EL (cell line): ENCODE data around the gene FIBCD1.
"Not testable (repeated sequence)": the region's sequence is repeated elsewhere in the genome, so short reads cannot be mapped to it uniquely, and the experiment has no call there.

Experiments used
- DNase-seq: peaks from one replicate; pipeline ENCODE4 v3.0.0-alpha.2; 2016

FIBCD1 gene

DNA sequence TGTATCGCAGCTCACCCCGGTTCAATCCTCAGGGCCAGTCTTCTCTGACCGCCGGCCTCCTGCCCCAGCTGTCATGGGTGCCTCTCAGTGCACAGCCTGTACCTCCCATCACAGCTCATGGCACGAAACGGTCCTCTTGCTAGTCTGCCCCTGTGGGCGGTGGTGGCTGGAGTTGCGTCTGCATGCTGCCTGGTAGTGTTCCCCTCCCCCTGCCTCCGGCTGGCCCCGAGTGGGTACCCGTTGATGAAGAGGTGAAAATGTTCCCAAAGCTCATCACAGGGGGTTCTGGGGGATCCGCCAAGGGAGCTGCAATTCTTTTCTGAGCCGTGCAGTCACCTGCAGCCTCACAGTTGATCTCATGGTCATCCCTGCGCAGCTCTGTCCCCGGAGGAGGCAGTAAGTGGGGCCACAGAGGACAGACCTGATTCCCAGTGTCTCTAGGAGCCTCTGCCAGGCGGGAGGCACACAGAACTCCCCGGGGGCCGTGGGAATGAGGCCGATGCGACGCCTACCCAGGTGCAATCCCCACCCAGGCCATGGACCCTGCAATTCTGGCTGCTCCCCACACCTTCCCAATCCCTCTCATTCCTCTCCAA, 34.7 kb upstream of the FIBCD1 start:
- DNase-seq: no peak

DNA sequence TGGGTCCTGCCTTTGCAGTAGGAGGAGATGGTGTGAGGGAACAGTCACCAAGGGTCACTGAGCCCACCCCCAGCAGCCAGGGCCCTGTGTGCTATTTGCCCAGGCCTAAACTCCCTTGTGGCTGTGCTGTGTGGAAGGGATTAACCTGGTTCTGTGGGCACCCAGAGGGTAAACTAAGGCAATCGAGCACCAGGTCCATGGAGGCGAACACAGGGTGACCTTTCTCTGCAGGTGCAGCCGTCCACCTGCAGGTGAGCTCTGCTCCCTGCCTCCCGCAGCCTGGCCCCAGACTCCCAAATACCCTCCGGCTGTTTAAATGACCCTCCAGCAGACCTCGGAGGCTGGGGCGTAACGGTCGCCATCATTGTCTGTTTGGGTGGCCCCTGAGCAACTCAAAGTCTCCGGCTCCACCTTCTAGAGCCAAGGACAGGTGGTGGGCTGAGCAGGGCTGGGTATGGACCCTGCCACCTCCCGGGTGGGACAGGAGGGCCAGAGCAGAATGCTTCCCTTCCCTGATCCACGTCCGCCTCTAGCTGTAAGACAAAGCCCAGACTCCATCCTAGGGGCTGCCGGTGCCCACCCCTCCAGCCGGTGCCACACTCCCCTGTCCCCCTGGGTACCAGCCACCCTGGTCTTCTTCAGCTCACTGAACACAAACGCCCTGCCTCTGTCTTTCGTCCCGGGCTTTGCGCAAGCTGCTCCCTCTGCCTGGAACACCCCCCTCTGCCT, 34.1 kb upstream of the FIBCD1 start:
- DNase-seq: no peak

DNA sequence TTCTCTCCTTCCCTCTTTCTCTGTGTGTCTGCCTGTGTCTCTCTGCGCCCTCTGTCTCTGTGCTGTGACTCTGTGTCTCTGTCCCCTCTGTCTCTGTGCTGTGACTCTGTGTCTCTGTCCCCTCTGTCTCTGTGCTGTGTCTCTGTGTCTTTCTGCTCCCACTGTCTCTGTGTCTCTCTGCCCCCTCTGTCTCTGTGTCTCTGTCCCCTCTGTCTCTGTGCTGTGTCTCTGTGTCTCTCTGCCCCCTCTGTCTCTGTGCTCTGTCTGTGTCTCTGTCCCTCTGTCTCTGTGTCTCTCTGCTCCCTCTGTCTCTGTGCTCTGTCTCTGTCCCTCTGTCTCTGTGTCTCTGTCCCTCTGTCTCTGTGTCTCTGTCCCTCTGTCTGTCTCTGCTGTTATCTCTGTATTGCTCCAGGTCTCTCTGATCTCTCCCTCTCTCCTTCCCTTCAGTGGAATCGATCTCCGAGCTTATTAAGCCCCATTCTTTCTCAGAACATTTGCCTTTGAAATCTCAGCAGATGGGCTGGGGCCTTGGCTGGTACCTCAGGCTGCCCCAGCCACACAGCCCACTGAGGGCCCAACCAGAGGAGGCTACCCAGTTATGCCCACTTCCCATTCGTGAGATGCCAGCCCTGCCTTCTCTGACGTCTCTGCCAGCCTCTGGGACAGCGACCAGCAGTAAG, 33.4 kb upstream of the FIBCD1 start:
- DNase-seq: no peak

DNA sequence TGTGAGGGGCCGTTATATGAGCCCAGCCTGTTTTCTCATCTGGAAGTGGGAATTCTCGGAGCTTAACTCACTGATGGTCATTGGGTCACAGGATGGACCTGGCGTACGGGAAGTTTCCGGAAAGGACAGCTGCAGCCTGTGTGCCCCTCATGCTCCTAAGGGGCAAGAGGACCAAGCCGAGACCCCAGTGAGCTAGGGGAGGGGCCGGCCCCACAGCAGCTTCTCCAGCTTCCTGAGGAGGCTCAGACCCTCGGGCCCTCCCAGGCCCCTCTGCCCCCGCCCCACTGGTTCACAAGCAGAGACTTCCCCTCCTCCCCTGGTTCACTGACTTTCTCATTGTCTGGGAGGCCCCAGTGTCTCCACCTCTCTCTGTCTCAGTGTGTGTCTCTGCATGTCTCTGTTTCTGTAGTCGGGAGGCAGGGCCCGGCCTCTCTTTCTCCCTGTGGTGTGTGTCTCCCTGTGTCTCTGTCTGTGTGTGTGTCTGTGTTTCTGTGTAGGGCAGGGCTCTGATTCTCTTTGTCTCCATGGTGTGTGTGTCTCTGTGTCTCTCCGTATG, 32.3 kb upstream of the FIBCD1 start:
- DNase-seq: no peak

DNA sequence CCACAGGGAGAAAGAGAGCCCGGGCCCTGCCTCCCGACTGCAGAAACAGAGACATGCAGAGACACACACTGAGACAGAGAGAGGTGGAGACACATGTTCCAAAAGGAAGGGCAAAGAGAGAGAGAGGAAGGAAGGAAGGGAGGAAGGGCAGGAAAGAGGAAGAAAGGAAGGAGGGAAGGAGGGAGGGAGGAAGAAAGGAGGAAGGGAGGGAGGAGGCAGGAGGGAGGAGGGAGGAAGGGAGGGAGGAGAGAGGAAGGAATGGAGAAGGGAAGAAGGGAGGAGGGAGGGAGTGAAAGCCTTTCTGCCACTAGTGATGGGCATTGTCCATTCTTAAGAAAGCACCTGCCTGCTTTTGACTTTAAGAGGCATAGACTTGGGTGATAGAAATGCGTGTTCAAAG, 31.8 kb upstream of the FIBCD1 start:
- DNase-seq: no peak

DNA sequence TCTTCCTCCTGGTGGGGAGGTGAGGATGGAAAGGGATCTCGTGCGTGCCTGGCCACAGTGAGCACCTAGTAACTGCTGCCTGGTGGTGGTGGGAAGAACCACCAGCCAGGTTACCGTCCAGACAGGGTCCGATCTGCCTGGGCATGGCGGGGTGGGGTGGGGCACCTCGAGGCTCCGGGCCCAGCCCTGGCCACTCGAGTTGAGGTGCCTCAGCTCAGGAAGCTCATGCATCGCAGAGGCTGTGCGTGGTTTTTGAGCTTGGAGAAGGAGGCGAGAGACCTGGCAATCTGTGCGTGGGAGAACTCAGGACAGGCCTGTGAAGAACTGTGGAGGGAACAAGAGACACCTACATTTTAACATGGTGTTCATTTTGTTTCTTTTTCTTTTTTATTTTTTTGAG, 31.0 kb upstream of the FIBCD1 start:
- DNase-seq: no peak

DNA sequence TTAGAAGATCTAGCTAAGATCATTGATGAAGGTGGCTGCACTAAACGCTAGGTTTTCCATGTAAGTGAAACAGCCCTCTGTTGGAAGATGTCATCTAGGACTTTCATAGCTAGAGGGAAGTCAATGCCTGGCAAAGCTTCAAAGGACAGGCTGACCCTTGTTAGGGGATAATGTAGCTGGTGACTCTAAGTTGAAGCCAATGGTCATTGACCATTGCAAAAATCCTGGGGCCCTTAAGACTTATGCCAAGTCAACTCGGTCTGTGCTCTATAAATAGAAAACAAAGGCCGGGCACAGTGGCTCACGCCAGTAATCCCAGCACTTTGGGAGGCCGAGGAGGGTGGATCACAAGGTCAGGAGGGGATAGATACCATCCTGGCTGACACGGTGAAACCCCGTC, 26.6 kb upstream of the FIBCD1 start:
- no peak for DNase-seq

DNA sequence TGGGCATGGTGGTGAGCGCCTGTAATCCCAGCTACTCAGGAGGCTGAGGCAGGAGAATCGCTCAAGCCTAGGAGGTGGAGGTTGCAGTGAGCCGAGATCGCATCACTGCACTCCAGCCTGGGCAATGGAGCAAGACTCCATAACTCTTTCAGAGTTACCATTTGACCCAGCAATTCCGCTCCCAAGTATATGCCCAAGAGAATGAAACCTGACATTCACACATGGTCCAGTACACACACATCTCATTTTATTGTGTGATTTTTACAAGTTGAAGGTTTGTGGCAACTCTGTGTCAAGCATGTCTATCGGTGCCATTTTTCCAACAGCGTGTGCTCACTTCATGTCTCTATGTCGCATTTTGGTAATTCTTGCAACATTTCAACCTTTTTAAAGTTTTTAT, 24.9 kb upstream of the FIBCD1 start:
- DNase-seq: no peak

DNA sequence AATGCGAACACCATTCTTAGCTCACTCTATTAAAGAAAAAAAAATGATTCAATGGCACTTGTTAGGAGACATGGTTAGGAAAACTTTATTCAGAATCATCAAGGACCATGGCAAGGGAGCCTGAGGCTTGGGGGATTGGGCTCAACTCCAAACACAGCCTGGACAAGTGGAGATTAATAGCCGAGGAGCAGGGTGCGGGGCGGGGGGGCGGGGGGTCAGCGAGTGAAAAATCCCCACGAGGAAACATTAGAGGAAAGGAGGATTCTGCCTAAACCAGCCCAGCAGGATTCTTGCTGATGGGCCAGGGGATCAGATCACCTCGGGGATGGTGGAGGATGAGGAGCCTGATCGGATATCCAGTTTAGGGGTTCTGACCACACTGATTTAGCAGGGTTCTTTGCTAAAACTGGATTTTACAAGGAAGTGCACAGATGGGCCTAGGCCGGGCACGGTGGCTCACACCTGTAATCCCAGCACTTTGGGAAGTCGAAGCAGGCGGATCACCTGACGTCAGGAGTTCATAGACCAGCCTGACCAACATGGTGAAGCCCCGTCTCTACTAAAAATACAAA, 24.4 kb upstream of the FIBCD1 start:
- no peak for DNase-seq

DNA sequence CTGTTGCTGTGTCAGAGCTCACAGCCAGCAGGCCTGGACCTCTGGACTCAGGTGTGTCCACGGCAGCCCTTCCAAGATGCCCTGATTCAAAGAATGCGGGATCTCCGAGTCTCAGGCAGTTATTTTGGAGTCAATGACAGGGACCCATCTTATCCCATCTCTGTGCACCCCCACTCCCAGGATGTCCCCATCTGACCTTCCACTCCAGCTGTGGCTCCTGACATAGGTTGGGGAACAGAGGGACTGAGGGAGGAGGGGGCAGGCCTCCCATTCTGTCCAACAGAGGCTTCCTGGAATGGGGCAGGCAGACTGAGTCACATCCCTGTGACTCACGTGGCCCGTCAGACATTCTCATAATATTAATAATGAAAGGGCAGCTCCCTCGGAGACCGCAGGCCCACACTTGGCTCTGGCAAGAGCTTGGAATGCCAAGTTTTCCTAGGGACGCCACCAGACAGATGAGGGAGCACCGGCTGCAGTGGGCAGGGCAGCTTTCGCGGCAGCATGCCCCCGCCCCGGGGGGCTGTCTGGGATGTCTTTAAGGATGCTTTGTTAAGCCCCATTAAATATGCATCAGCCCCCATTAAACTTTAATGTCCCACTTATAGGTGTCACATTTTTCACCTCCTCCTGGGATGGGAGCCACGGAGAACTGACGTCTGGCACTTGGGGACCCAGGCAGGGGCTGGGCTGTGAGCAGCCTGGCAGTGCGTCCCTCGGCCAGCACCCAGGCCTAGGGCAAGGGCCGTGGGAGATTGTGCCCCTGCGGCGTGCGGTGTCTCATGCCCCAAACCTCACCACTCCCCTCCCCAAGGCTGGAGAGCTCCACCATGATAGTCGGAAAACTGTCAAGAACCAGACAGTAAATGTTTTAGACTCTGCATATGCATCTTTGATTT, 23.6 kb upstream of the FIBCD1 start:
- peak; percentile 97 for DNase-seq

DNA sequence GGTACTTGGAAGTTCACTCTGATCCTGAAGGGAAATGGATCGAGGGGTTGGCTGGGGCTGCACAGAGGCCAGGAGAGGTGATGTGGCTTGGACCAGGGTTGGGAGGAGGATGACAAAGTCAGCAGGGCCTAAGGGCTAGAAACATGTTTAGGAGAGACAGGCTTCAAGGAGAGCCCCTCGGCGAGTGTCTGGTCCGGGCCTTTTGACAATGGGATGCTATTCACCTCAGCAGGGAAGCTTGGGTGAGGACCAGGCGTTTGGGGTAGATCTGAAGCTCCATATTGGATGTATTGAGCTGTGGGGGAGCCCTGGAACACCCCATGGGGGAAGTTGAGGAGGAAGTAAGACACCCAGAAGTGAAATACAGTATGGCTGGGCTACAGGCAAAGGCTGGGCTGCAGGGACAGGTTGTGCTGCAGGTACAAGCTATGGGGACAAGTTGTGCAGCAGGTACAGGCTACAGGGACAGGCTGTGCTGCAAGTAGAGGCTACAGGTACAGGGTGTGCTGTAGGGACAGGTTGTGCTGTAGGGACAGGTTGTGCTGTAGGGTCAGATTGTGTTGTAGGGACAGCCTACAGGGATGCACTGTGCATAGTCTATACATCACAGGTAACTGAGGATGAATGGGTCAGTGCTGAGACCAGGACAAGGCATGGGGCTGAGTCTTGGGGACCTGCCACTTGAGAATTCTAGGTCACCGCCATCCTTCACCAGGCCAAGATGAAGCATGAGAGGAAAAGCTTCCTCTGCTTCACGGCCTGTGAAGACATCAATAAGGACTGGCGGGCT, 22.7 kb upstream of the FIBCD1 start:
- no peak for DNase-seq

DNA sequence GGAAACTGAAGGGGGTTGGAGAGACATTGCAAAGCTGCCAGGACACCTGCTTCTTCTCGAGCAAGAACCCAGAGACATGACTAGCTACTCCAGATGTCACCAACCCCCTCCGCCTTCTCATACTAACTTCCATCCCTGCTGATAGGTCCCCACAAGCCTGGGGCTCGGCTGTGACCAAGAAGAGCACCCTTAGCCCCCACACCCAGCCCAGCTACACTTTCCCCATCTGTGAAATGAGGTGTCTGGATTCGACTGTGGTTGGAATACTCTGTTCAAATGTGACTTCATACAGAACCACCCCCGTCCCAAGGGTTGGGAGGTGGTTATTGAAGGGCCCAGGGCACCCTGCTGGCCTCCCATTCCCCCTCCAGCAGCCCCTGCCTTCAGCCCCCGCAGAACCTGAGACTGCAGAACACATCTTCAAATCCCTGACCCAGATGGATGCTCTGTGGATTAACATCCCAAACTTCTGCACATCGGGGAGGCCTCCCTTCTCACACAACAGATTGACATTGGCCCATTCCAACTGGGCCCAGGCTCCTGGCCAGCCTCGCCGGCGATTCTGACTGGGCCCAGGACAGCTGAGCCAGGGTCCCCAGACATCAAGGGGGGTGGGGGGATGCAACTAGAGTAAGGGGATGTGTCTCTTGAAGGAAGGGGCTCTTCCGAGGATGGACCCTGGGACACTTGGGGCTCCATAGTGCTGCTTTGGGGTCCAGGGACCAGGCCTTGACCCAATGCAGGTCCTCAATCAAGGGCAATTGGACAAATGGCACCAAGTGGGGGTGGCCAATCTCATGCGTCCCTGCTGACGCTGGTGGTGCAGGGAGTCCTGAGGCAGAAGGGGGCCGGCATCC, 21.7 kb upstream of the FIBCD1 start:
- no peak for DNase-seq

DNA sequence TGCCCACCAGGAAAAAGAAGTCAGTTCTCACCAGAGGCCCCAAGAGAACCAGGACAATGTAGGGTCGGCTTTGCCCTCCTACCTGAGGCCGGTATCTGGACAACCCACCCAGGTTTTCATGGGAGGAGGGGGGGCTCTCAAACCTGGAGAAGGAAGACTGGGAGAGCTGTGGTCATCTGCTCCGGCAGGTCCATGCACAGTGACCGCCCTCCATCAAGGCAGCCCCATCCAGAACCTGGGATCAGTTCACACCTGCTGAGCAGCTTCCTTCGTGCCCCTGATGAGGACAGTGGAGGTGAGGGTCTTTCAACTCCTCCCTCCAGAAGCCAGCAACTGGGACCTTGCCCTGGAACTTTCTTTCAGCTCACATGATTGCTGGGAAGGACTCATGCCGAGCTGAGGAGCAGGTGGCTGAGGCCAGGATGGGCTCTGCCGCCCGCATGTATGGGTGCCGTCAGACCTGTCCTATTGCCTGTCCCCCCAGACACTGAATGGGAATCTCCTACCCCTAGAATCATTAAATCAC, 20.8 kb upstream of the FIBCD1 start:
- DNase-seq: no peak

DNA sequence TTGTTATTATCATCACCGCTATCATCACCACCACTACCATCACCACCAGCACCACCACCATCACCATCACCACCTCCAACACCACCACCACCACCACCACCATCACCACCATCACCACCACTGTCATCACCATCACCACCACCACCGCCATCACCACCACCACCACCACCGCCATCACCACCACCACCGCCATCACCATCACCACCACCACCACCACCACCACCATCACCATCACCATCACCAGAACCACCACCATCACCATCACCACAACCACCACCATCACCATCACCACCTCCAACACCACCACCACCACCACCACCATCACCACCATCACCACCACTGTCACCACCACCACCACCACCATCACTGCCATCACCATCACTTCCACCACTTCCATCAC, 19.5 kb upstream of the FIBCD1 start:
- not testable (repeated sequence) for DNase-seq

DNA sequence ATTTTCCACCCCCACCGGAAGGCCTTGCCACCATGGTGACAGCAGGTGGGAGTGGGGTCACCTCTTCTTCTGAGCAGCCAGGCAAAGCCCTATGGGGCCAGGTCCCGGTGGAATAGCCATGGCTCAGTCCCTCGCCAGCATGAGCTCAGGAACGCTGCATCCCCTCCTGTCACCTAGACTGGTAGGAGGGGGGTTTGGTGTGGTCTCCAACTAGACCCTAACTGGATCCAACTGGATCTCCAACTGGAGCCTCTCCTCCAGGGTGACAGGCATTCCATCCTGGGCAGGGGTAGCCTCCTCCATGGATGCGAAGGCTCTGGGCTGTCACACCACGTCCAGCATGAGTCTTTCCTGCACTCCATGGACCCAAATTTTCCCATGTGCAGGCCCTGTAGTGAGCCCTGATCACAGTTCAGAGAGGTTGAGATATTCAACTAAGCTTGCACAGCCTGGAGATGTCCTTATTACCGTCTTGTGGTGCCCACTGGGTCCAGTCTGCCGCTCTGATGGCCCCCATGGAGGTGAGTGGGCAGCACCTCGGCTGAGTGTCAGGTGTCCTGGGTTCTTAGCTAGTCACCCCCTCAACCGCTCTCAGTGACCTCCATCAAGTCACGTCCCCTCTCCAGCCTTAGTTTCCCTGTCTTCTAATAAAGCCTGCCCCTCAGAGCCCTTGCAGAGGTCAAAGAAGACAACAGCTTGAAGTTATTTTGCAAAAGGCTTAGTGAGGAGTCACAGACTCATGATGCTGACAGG, 18.6 kb upstream of the FIBCD1 start:
- DNase-seq: no peak

DNA sequence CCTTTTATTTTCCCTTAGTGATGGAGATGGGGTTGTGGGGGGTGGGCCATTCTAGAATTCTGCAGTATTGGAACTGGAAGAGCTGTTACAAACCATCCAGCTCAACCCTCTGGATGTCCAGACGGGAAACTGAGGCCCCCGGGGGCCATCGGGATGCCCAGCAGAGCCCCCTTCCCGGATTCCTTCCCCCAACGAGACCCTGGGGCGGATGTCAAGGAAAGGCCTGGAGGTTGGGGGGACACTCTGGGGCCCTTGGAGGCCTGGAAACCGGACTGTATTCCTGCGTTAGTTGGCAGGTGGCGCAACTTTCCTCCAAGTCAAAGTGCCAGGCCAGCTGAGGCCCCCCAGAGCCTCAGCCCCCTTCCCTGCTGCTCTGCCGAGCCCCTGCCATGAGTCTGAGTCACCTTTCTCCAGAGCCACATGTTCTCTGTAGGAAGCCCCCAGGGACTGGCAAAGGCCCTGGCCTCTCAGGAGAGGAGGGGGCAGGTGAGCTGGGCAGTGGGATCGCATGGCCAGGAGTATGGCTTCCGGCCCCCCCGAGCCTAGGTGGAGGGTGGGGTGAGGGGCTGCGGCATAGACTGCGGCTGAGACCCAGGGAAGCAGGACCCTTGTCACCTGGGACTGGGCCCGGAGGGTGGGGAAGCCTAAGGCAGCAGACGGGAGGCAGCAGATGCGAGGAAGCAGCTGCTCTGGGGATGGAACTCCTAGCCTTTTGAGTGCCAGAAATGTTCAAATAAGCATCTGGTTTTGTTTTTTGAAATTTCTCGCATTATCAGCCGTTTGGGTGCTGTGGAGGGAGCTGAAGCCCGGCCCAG, 17.8 kb upstream of the FIBCD1 start:
- no peak for DNase-seq

DNA sequence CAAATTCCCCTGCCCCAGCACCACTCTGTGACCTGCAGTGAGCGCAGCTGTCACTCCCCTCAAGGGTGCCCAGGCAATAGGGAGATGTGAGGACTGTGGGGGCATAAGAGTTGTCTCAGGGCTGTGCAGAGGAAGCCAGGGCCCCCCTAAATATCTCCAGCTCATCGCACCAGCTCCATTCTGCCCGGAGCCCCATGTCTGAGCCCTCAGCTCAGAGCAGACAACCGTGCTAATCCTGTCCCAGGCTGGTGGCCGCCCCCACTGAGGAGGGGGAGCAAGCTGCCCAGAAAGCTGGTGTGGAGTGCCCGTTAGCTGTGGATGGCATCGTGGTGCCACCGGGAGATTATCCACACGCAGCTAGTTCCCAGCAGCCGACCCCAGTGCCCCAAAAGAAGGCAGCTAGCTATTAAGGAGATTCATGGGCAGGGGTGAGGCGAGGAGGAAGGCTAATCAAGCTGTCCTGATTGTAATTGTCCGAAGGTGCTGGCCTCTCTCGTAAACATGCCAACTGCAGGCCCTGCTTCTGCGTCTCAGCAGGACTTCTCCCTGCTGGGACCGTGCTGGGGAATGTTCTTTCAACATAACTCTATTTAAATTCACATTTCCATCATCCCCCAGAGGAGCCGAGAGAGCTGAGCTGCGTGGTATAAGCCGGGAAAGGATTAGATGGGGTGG, 17.0 kb upstream of the FIBCD1 start:
- DNase-seq: no peak

DNA sequence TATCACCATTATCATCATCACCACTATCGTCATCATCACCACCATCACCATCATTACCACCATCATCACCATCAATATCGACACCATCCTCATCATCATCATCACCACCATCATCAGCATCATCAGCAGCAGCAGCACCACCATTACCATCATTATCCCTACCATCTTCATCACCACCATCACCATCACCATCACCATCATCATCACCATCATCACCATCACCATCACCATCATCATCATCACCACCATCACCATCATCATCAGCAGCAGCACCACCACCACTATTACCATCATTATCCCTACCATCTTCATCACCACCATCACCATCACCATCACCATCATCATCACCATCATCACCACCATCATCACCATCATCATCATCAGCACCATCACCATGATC, 15.9 kb upstream of the FIBCD1 start:
- not testable (repeated sequence) for DNase-seq
